Measurements from ENCODE around the gene ANKFY1. TPM values are rescaled to one million over a fixed set of nuclear protein-coding genes. Genes with fewer than 3 reads are reported as not detected.

Gene ANKFY1
- total RNA-seq, 1 donor from 2014 or later: 44.2 TPM

- TF ChIP-seq, protein P1, sequence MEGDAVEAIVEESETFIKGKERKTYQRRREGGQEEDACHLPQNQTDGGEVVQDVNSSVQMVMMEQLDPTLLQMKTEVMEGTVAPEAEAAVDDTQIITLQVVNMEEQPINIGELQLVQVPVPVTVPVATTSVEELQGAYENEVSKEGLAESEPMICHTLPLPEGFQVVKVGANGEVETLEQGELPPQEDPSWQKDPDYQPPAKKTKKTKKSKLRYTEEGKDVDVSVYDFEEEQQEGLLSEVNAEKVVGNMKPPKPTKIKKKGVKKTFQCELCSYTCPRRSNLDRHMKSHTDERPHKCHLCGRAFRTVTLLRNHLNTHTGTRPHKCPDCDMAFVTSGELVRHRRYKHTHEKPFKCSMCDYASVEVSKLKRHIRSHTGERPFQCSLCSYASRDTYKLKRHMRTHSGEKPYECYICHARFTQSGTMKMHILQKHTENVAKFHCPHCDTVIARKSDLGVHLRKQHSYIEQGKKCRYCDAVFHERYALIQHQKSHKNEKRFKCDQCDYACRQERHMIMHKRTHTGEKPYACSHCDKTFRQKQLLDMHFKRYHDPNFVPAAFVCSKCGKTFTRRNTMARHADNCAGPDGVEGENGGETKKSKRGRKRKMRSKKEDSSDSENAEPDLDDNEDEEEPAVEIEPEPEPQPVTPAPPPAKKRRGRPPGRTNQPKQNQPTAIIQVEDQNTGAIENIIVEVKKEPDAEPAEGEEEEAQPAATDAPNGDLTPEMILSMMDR (IDR thresholded peaks at IDR 0.05): no peak
- no peak for TF ChIP-seq POLR2A (IDR thresholded peaks at IDR 0.05)
- TF ChIP-seq POLR2AphosphoS5 (IDR thresholded peaks at IDR 0.05; ENCODE audit: insufficient read depth in 1 of 2, low read depth in 1 of 2): no peak
- peaks cover 0 to 17% of the 10 kb centered on the region in 2 donors for H3K36me3 ChIP-seq
- intact Hi-C loops (cut with DNase I): no loop called here
Observed at GRCh38 chr17:4152471-4152870, 111.3 kb downstream of the ANKFY1 start.

GRCh38 chr17:4150096-4150495, 113.7 kb downstream of the ANKFY1 start:
- Histone ChIP-seq H3K9me3 (no peaks in the 10 kb centered on the region), H3K4me3 (no peak overlapping the region), H3K4me1 (no peaks in the 10 kb centered on the region), H3K27me3 (no peaks in the 10 kb centered on the region), H3K27ac (no peak overlapping the region), H3K36me3 (peaks cover 0 to 9% of the 10 kb centered on the region in 2 donors)
- DNase-seq (ENCODE audit: extremely low spot score in 2 of 2): no peak
- TF ChIP-seq POLR2AphosphoS5 (IDR thresholded peaks at IDR 0.05; ENCODE audit: insufficient read depth in 1 of 2, low read depth in 1 of 2) (no peak), POLR2A (IDR thresholded peaks at IDR 0.05) (no peak)
- TF ChIP-seq, protein P1 (IDR thresholded peaks at IDR 0.05): no peak
- intact Hi-C loops (cut with DNase I): no loop called here

More at GRCh38 chr17:4152471-4152870, 111.3 kb downstream of the ANKFY1 start:
- no peaks in the 10 kb centered on the region for H3K27me3 ChIP-seq
- H3K4me3 ChIP-seq: no peak overlapping the region
- H3K27ac ChIP-seq: no peak overlapping the region
- no peak for DNase-seq (ENCODE audit: extremely low spot score in 2 of 2)
- H3K9me3 ChIP-seq: no peaks in the 10 kb centered on the region
- no peaks in the 10 kb centered on the region for H3K4me1 ChIP-seq

GRCh38 chr17:4148611-4149308, 115.0 kb downstream of the ANKFY1 start:
- Histone ChIP-seq H3K27me3 (no peaks in the 10 kb centered on the region), H3K9me3 (no peaks in the 10 kb centered on the region), H3K27ac (no peak overlapping the region), H3K36me3 (peaks cover 0 to 4% of the 10 kb centered on the region in 2 donors), H3K4me1 (peaks cover 11% of the 10 kb centered on the region), H3K4me3 (no peak overlapping the region)
- DNase-seq (ENCODE audit: extremely low spot score in 2 of 2): no peak
- intact Hi-C loops (cut with DNase I): no loop called here
- TF ChIP-seq POLR2AphosphoS5 (IDR thresholded peaks at IDR 0.05; ENCODE audit: insufficient read depth in 1 of 2, low read depth in 1 of 2) (no peak), POLR2A (IDR thresholded peaks at IDR 0.05) (no peak)
- TF ChIP-seq, protein P1 (IDR thresholded peaks at IDR 0.05): no peak

GRCh38 chr17:4147751-4148310, 115.9 kb downstream of the ANKFY1 start:
- Histone ChIP-seq H3K27ac (no peak overlapping the region), H3K36me3 (peaks cover 0 to under 1% of the 10 kb centered on the region in 2 donors), H3K27me3 (no peaks in the 10 kb centered on the region), H3K4me1 (peaks cover 11% of the 10 kb centered on the region), H3K4me3 (no peak overlapping the region), H3K9me3 (no peaks in the 10 kb centered on the region)
- intact Hi-C loops (cut with DNase I): no loop called here
- no peak for DNase-seq (ENCODE audit: extremely low spot score in 2 of 2)
- TF ChIP-seq POLR2A (IDR thresholded peaks at IDR 0.05) (no peak), POLR2AphosphoS5 (IDR thresholded peaks at IDR 0.05; ENCODE audit: insufficient read depth in 1 of 2, low read depth in 1 of 2) (no peak)
- TF ChIP-seq, protein P1 (IDR thresholded peaks at IDR 0.05): no peak

- Histone ChIP-seq H3K27ac (no peak overlapping the region), H3K4me3 (no peak overlapping the region), H3K4me1 (peaks cover 19% of the 10 kb centered on the region), H3K36me3 (no peaks in the 10 kb centered on the region), H3K27me3 (no peaks in the 10 kb centered on the region), H3K9me3 (no peaks in the 10 kb centered on the region)
- no peak for TF ChIP-seq POLR2A (IDR thresholded peaks at IDR 0.05)
- TF ChIP-seq, protein P1 (IDR thresholded peaks at IDR 0.05): no peak
- TF ChIP-seq POLR2AphosphoS5 (IDR thresholded peaks at IDR 0.05; ENCODE audit: insufficient read depth in 1 of 2, low read depth in 1 of 2): no peak
- DNase-seq (ENCODE audit: extremely low spot score in 2 of 2): no peak
- intact Hi-C loops (cut with DNase I): no loop called here
Observed at GRCh38 chr17:4146641-4147040, 117.1 kb downstream of the ANKFY1 start.

Measured in vagina (tissue), 2 donors.